Measurements from ENCODE around the gene CARHSP1. TPM values are rescaled to one million over a fixed set of nuclear protein-coding genes. Genes with fewer than 3 reads are reported as not detected.

CARHSP1 gene
- polyA plus RNA-seq, 1 of the 3 experiments (the other 2 are of a cell fraction), result 93.6 TPM

- no peaks in the 10 kb centered on the region for H3K9me3 ChIP-seq
- peaks cover 76 to 77% of the 10 kb centered on the region in 2 experiments for H3K36me3 ChIP-seq (replicated peaks in 1 of 2; ENCODE audit: control insufficient read depth in 1 of 2, insufficient read depth in 2 of 2, low read length in 1 of 2)
- H3F3A ChIP-seq (replicated peaks; ENCODE audit: insufficient read depth), result peaks cover 3% of the 10 kb centered on the region
- H3K79me2 ChIP-seq (ENCODE audit: insufficient read depth), result peaks cover 41% of the 10 kb centered on the region
- H4K20me1 ChIP-seq (ENCODE audit: insufficient read depth), result 0 out of 2 replicates have a peak, but pooled peaks cover 8% of the 10 kb centered on the region
- 68% methylated on average over 12 of the region's 12 CpGs for WGBS (ENCODE audit: low lambda C conversion rate)
- ChIA-PET POLR2A (no interaction called here), CTCF (interaction anchor here (1.0 to 1.4 kb wide), 3 partner anchors 10 to 21 kb away, joined by 3 to 7 read pairs (median 3); partner anchors contain the start of genes PMM2 and TMEM186)
- no peak overlapping the region for H3K4me2 ChIP-seq
- no peak for DNase-seq
- no peak overlapping the region for H3K4me3 ChIP-seq (ENCODE audit: low read depth in 2 of 2, low read length in 1 of 2)
- H3K9ac ChIP-seq, result no peak overlapping the region
- H3K27me3 ChIP-seq (ENCODE audit: insufficient read depth), result no peaks in the 10 kb centered on the region
- H3K27ac ChIP-seq (ENCODE audit: low read depth in 2 of 2, low read length in 1 of 2), result peak overlapping the region in 1 of 2 experiments; percentile 67; a peak in 2 of 4 replicates
- peaks cover 0 to 36% of the 10 kb centered on the region in 2 experiments; a peak in 1 of 4 replicates for H3K4me1 ChIP-seq (ENCODE audit: control insufficient read depth in 1 of 2, insufficient read depth in 2 of 2, low read depth in 1 of 2, low read length in 1 of 2)
- H3K9me2 ChIP-seq, result no peaks in the 10 kb centered on the region
- no peak overlapping the region for H2AFZ ChIP-seq (ENCODE audit: low read depth)
- TF ChIP-seq MXI1 (IDR thresholded peaks at IDR 0.05; ENCODE audit: low read depth, low read length) (peak; percentile 28; the same call in 1 of the 2 replicates), TCF12 (IDR thresholded peaks at IDR 0.05) (no peak)
Observed at GRCh38 chr16:8812162-8812843, 56.5 kb downstream of the CARHSP1 start.

GRCh38 chr16:8808613-8809353 lies 60.0 kb downstream of the CARHSP1 start:
- H3K79me2 ChIP-seq (ENCODE audit: insufficient read depth), result peaks cover 71% of the 10 kb centered on the region

More at GRCh38 chr16:8808613-8809353, 60.0 kb downstream of the CARHSP1 start:
- Histone ChIP-seq H3K4me3 (ENCODE audit: low read depth in 2 of 2, low read length in 1 of 2) (no peak overlapping the region), H3K9ac (no peak overlapping the region), H3K9me3 (no peaks in the 10 kb centered on the region), H4K20me1 (ENCODE audit: insufficient read depth) (peaks cover 29% of the 10 kb centered on the region), H2AFZ (ENCODE audit: low read depth) (no peak overlapping the region), H3F3A (replicated peaks; ENCODE audit: insufficient read depth) (no peaks in the 10 kb centered on the region), H3K36me3 (replicated peaks in 1 of 2; ENCODE audit: control insufficient read depth in 1 of 2, insufficient read depth in 2 of 2, low read length in 1 of 2) (peaks cover 76 to 90% of the 10 kb centered on the region in 2 experiments), H3K27ac (ENCODE audit: low read depth in 2 of 2, low read length in 1 of 2) (peak overlapping the region in 1 of 2 experiments; percentile 82; a peak in 2 of 4 replicates), H3K4me2 (no peak overlapping the region), H3K27me3 (ENCODE audit: insufficient read depth) (no peaks in the 10 kb centered on the region), H3K4me1 (ENCODE audit: control insufficient read depth in 1 of 2, insufficient read depth in 2 of 2, low read depth in 1 of 2, low read length in 1 of 2) (peaks cover 0 to 45% of the 10 kb centered on the region in 2 experiments; a peak in 1 of 4 replicates), H3K9me2 (no peaks in the 10 kb centered on the region)
- ChIA-PET POLR2A (no interaction called here), CTCF (interaction anchor here (2.2 kb wide), 1 partner anchor 15 kb away, joined by 15 read pairs; no protein-coding TSS in a partner anchor)
- no peak for DNase-seq
- WGBS (ENCODE audit: low lambda C conversion rate), result 80% methylated on average over 7 of the region's 11 CpGs
- TF ChIP-seq TAF1 (IDR thresholded peaks at IDR 0.05; ENCODE audit: borderline replicate concordance, low read depth, low read length), result no peak
- TF ChIP-seq CTCF (IDR thresholded peaks at IDR 0.05), result no peak
- TF ChIP-seq ELF1 (IDR thresholded peaks at IDR 0.05), result no peak
- TF ChIP-seq MXI1 (IDR thresholded peaks at IDR 0.05; ENCODE audit: low read depth, low read length), result no peak
- no peak for TF ChIP-seq NRF1 (IDR thresholded peaks at IDR 0.05; ENCODE audit: low read depth, low read length)
- no peak for TF ChIP-seq EP300 (IDR thresholded peaks at IDR 0.05; ENCODE audit: borderline replicate concordance in 1 of 2, low read depth in 1 of 2, low read length in 1 of 2)
- TF ChIP-seq SMC3 (IDR thresholded peaks at IDR 0.05; ENCODE audit: low read depth, low read length), result no peak
- no peak for TF ChIP-seq TEAD4 (IDR thresholded peaks at IDR 0.05; ENCODE audit: borderline replicate concordance, insufficient read depth)
- no peak for TF ChIP-seq RAD21 (IDR thresholded peaks at IDR 0.05; ENCODE audit: low read length)
- no peak for TF ChIP-seq YY1 (IDR thresholded peaks at IDR 0.05; ENCODE audit: low read depth)
- TF ChIP-seq RFX5 (IDR thresholded peaks at IDR 0.05; ENCODE audit: low read length), result no peak
- TF ChIP-seq NFIC (IDR thresholded peaks at IDR 0.05; ENCODE audit: borderline replicate concordance), result no peak
- TF ChIP-seq, protein P1, sequence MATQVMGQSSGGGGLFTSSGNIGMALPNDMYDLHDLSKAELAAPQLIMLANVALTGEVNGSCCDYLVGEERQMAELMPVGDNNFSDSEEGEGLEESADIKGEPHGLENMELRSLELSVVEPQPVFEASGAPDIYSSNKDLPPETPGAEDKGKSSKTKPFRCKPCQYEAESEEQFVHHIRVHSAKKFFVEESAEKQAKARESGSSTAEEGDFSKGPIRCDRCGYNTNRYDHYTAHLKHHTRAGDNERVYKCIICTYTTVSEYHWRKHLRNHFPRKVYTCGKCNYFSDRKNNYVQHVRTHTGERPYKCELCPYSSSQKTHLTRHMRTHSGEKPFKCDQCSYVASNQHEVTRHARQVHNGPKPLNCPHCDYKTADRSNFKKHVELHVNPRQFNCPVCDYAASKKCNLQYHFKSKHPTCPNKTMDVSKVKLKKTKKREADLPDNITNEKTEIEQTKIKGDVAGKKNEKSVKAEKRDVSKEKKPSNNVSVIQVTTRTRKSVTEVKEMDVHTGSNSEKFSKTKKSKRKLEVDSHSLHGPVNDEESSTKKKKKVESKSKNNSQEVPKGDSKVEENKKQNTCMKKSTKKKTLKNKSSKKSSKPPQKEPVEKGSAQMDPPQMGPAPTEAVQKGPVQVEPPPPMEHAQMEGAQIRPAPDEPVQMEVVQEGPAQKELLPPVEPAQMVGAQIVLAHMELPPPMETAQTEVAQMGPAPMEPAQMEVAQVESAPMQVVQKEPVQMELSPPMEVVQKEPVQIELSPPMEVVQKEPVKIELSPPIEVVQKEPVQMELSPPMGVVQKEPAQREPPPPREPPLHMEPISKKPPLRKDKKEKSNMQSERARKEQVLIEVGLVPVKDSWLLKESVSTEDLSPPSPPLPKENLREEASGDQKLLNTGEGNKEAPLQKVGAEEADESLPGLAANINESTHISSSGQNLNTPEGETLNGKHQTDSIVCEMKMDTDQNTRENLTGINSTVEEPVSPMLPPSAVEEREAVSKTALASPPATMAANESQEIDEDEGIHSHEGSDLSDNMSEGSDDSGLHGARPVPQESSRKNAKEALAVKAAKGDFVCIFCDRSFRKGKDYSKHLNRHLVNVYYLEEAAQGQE (IDR thresholded peaks at IDR 0.05; ENCODE audit: low read depth, low read length), result no peak
- TF ChIP-seq GATA2 (CRISPR knock-in tag; IDR thresholded peaks at IDR 0.05), result no peak
- TF ChIP-seq EZH2phosphoT487 (IDR thresholded peaks at IDR 0.05; ENCODE audit: borderline replicate concordance, low read depth), result no peak
- no peak for TF ChIP-seq USF1 (IDR thresholded peaks at IDR 0.05; ENCODE audit: borderline replicate concordance, low read depth)

Data from SK-N-SH (cell line).